A549 (cell line): Measurements from ENCODE around the gene PLSCR2. TPM values are rescaled to one million over a fixed set of nuclear protein-coding genes. Genes with fewer than 3 reads are reported as not detected.

Experiments
- ATAC-seq, 2 experiments: fragments of 200-7000 bp in 1 of 2; fragments of >200 bp in 1 of 2; cut with Nextera tagmentation in 1 of 2; cut with Tn5 transposase in 1 of 2; 3 replicates each; pipeline versions ENCODE4 v1.8.0 to v1.9.1; 2018 to 2020; ENCODE audit warnings: mild to moderate bottlenecking in 1 of 2, moderate library complexity in 1 of 2
- CTCF ChIA-PET: fragments of 300-600 bp; sonication (Branson Sonifier 250); formaldehyde crosslinking; extraction: SDS; loops from one replicate; lab custom pipeline; 2021; ENCODE audit warnings: antibody characterized with exemption, inconsistent platforms; lab: Yijun Ruan, JAX
- POLR2A ChIA-PET: fragments of 350-600 bp; formaldehyde crosslinking; extraction: SDS; loops from one replicate; lab custom pipeline; 2021; ENCODE audit warnings: antibody characterized with exemption, inconsistent platforms; lab: Yijun Ruan, JAX
- DNase-seq, 2 experiments: peaks; one replicate each; pipeline versions ENCODE4 v3.0.0 to v3.0.0-alpha.2; 2011 to 2016; ENCODE audit warnings: low read depth in 1 of 2, low spot score in 1 of 2
- FAIRE-seq: peaks from 2 replicates; lab custom pipeline; 2011; peaks lifted over from hg19 to GRCh38; lab: Jason Lieb, UNC
- H3K27ac ChIP-seq, 2 experiments: fragments of >200 bp; sonication (Bioruptor Twin); formaldehyde crosslinking; 3 replicates each; pipeline ENCODE4 v1.5.1; 2016 to 2017
- H3K4me1 ChIP-seq: fragments of >200 bp; sonication (Bioruptor Twin); formaldehyde crosslinking; 3 replicates; pipeline ENCODE4 v1.6.1; 2016
- H3K4me2 ChIP-seq: fragments of >200 bp; sonication (Bioruptor Twin); formaldehyde crosslinking; 3 replicates; pipeline ENCODE4 v1.6.1; 2016
- H3K4me3 ChIP-seq: fragments of >200 bp; sonication (Bioruptor Twin); formaldehyde crosslinking; 3 replicates; pipeline ENCODE4 v1.5.1; 2016
- H3K9me3 ChIP-seq: fragments of >200 bp; sonication (Bioruptor Twin); formaldehyde crosslinking; 3 replicates; pipeline ENCODE4 v1.6.1; 2016
- CBX8 ChIP-seq: fragments of 200-600 bp; sonication (generic); IDR thresholded peaks from 2 replicates; pipeline ENCODE4 v1.6.1; 2016
- CHD2 ChIP-seq: fragments of 150-350 bp; IDR thresholded peaks from 2 replicates; pipeline ENCODE4 v1.6.1; 2014; ENCODE audit warnings: low read length; ENCODE audit not compliant: partially characterized antibody
- ESRRA ChIP-seq: fragments of 150-350 bp; IDR thresholded peaks from 2 replicates; pipeline ENCODE4 v1.6.1; 2014; ENCODE audit warnings: mild to moderate bottlenecking, low read length, borderline replicate concordance
- JUN ChIP-seq, 2 experiments: fragments of >200 bp; sonication (Bioruptor Twin); formaldehyde crosslinking; IDR thresholded peaks; 2 replicates in 1 of 2; 3 replicates in 1 of 2; pipeline ENCODE4 v1.6.1; 2016 to 2017
- JUNB ChIP-seq: fragments of >200 bp; sonication (Bioruptor Twin); formaldehyde crosslinking; IDR thresholded peaks from 2 replicates; pipeline ENCODE4 v1.6.1; 2016
- KDM1A ChIP-seq: fragments of 200-600 bp; sonication (generic); IDR thresholded peaks from 2 replicates; pipeline ENCODE4 v1.6.1; 2016; ENCODE audit warnings: low read depth, mild to moderate bottlenecking
- MAFK ChIP-seq: fragments of 450-650 bp; IDR thresholded peaks from 2 replicates; pipeline ENCODE4 v1.6.1; 2014; ENCODE audit not compliant: partially characterized antibody
- MAX ChIP-seq: IDR thresholded peaks from 2 replicates; pipeline ENCODE4 v1.6.1; 2012
- NR3C1 ChIP-seq: fragments of >200 bp; sonication (Bioruptor Twin); formaldehyde crosslinking; IDR thresholded peaks from 3 replicates; pipeline ENCODE4 v1.6.1; 2017
- PBX3 ChIP-seq: IDR thresholded peaks from 2 replicates; pipeline ENCODE4 v1.6.1; 2012
- PHF8 ChIP-seq: fragments of 200-600 bp; sonication (generic); IDR thresholded peaks from 2 replicates; pipeline ENCODE4 v1.6.1; 2016; ENCODE audit warnings: low read depth, mild to moderate bottlenecking, antibody characterized with exemption, moderate library complexity, borderline replicate concordance
- POLR2A ChIP-seq: IDR thresholded peaks from 2 replicates; pipeline ENCODE4 v1.6.1; 2012; ENCODE audit warnings: mild to moderate bottlenecking, low read length
- RAD21 ChIP-seq, 2 experiments: fragments of >200 bp in 1 of 2; sonication (Bioruptor Twin) in 1 of 2; formaldehyde crosslinking in 1 of 2; IDR thresholded peaks in 1 of 2; conservative IDR thresholded peaks in 1 of 2; 2 replicates in 1 of 2; 3 replicates in 1 of 2; pipeline ENCODE4 v1.6.1; 2012 to 2018; ENCODE audit warnings: inconsistent platforms in 1 of 2
- RARB ChIP-seq: fragments of 250-450 bp; sonication (Bioruptor Pico); IDR thresholded peaks from 2 replicates; pipeline ENCODE4 v1.8.0; 2021; ENCODE audit warnings: mild to moderate bottlenecking, moderate library complexity
- RCOR1 ChIP-seq: fragments of 150-350 bp; IDR thresholded peaks from 2 replicates; pipeline ENCODE4 v1.6.1; 2014; ENCODE audit warnings: antibody characterized with exemption, low read length, low read depth
- REST ChIP-seq: fragments of 200-600 bp; sonication (generic); IDR thresholded peaks from 2 replicates; pipeline ENCODE4 v1.6.1; 2016; ENCODE audit warnings: antibody characterized with exemption, mild to moderate bottlenecking, moderate library complexity
- RFX5 ChIP-seq: fragments of 450-650 bp; IDR thresholded peaks from 2 replicates; pipeline ENCODE4 v1.7.1; 2014; ENCODE audit warnings: antibody characterized with exemption, mild to moderate bottlenecking, moderate library complexity
- SREBF2 ChIP-seq: fragments of 450-650 bp; IDR thresholded peaks from 2 replicates; pipeline ENCODE4 v1.6.1; 2014; ENCODE audit warnings: mild to moderate bottlenecking, moderate library complexity
- TP53 ChIP-seq: fragments of 250-450 bp; sonication (Bioruptor Pico); IDR thresholded peaks from 2 replicates; pipeline ENCODE4 v1.5.0; 2021; ENCODE audit warnings: mild to moderate bottlenecking, moderate library complexity
- ZNF302 ChIP-seq: fragments of 250-450 bp; sonication (Bioruptor Pico); IDR thresholded peaks from 2 replicates; pipeline ENCODE4 v1.9.0; 2021; ENCODE audit warnings: inconsistent platforms, mild to moderate bottlenecking, moderate library complexity
- WGBS: methylation state at CpG from one replicate; pipeline ENCODE4 v1.1.6; 2017; ENCODE audit errors: missing lambda C conversion rate; 5-methylcytosine and 5-hydroxymethylcytosine counted together
- polyA plus RNA-seq, 4 experiments: library from polyadenylated mRNA; depleted of rRNA in 3 of 4; stranded (reverse); fragments of >200 nt; fragmentation: RNase III in 1 of 4; extraction: RNeasy Plus Mini Kit Qiagen cat#74134 plus additional on column Dnase treatment in 1 of 4; gene quantifications; 2 replicates in 3 of 4; 3 replicates in 1 of 4; pipeline ENCODE4 v1.2.3, GENCODE V29; 2011 to 2017

The PLSCR2 gene
- polyA plus RNA-seq, 2 of the 4 experiments (the other 2 are of a cell fraction): 0.10 TPM; not detected in 1

GRCh38 chr3:146471012-146471411 lies 1.7 kb upstream of the PLSCR2 start:
- no peak for FAIRE-seq
- POLR2A ChIA-PET: interaction anchor here (2.7 kb wide), 1 partner anchor 73 kb away, joined by 15 read pairs; the partner anchor contains the start of gene PLSCR1
- DNase-seq: no peak
- TF ChIP-seq RARB (CRISPR knock-in tag): no peak
- peak; percentile 64 for TF ChIP-seq MAFK
- WGBS: 67% methylated on average over 1 of the region's 1 CpG
- no peak overlapping the region for H3K27ac ChIP-seq
- CTCF ChIA-PET: no interaction called here
- ATAC-seq: no peak
- H3K4me3 ChIP-seq: no peak overlapping the region
- H3K9me3 ChIP-seq: no peaks in the 10 kb centered on the region
- no peak overlapping the region; the same call in 2 of the 3 replicates for H3K4me2 ChIP-seq
- peaks cover 37% of the 10 kb centered on the region for H3K4me1 ChIP-seq

- Histone ChIP-seq H3K4me3 (peak overlapping the region; percentile 65; the same call in 2 of the 3 replicates), H3K27ac (peak overlapping the region; percentile 89 to 96), H3K9me3 (no peaks in the 10 kb centered on the region), H3K4me2 (peak overlapping the region; percentile 81), H3K4me1 (peaks cover 42% of the 10 kb centered on the region)
- FAIRE-seq (no peak), ATAC-seq (no peak), DNase-seq (peak in 1 of 2 experiments; percentile 25)
- 58% methylated on average over 9 of the region's 9 CpGs for WGBS
- TF ChIP-seq RCOR1 (no peak), RFX5 (no peak), JUNB (no peak), CHD2 (no peak), CBX8 (no peak), RAD21 (conservative IDR thresholded peaks at IDR 0.05 in 1 of 2, IDR thresholded peaks at IDR 0.05 in 1 of 2) (no peak), ZNF302 (CRISPR knock-in tag) (no peak), JUN (IDR thresholded peaks at IDR 0.05) (no peak), PHF8 (no peak), NR3C1 (no peak), SREBF2 (no peak), TP53 (CRISPR knock-in tag) (no peak), MAX (no peak), REST (no peak), KDM1A (no peak), ESRRA (no peak), PBX3 (no peak), POLR2A (no peak)
- POLR2A ChIA-PET: interaction anchor here (1.4 to 2.7 kb wide), 4 partner anchors 36 to 74 kb away, joined by 3 to 15 read pairs (median 8); partner anchors contain the start of gene PLSCR1
- CTCF ChIA-PET: no interaction called here
These were observed 1.1 kb upstream of the PLSCR2 start for GRCh38 chr3:146470425-146470990.
